Spinal cord (tissue), 10 donors: Measurements from ENCODE around the gene PRTG. TPM values are rescaled to one million over a fixed set of nuclear protein-coding genes. Genes with fewer than 3 reads are reported as not detected.

ENCODE experiments used
- DNase-seq, 6 donors: peaks; one replicate each; pipeline versions ENCODE4 v3.0.0 to v3.0.0-alpha.2; 2013 to 2015; ENCODE audit warnings: low spot score in 6 of 6, low read depth in 4 of 6
- H3K27ac ChIP-seq: one replicate; pipeline ENCODE4 v1.5.1; 2013; ENCODE audit warnings: low read depth, low read length, control low read depth
- H3K27me3 ChIP-seq: one replicate; pipeline ENCODE4 v1.6.1; 2013; ENCODE audit warnings: low read length; ENCODE audit not compliant: control insufficient read depth, insufficient read depth
- H3K36me3 ChIP-seq: one replicate; pipeline ENCODE4 v1.6.1; 2013; ENCODE audit warnings: low read length; ENCODE audit not compliant: control insufficient read depth, insufficient read depth
- H3K4me1 ChIP-seq: one replicate; pipeline ENCODE4 v1.6.1; 2013; ENCODE audit warnings: low read length; ENCODE audit not compliant: control insufficient read depth, insufficient read depth
- H3K4me3 ChIP-seq: one replicate; pipeline ENCODE4 v1.5.1; 2013; ENCODE audit warnings: low read depth, low read length, control low read depth
- H3K9me3 ChIP-seq: one replicate; pipeline ENCODE4 v1.6.1; 2013; ENCODE audit warnings: low read length; ENCODE audit not compliant: control insufficient read depth, insufficient read depth
- WGBS: methylation state at CpG from one replicate; pipeline ENCODE4 v1.1.5; 2013; ENCODE audit warnings: missing lambda C conversion rate; ENCODE audit not compliant: insufficient coverage; 5-methylcytosine and 5-hydroxymethylcytosine counted together
- polyA plus RNA-seq, 2 donors: library from polyadenylated mRNA; unstranded; fragments of 120-200 nt; gene quantifications; one replicate each; pipeline ENCODE4 v1.2.1, GENCODE V29; 2013; ENCODE audit not compliant: insufficient read length in 2 of 2
- small RNA-seq: library from RNA; depleted of rRNA; stranded (forward); fragments of <200 nt; gene quantifications from one replicate; pipeline ENCODE3, GENCODE V24; 2014; ENCODE audit warnings: low replicate concordance
- total RNA-seq, 2 donors: library from RNA; depleted of rRNA in 1 of 2; stranded (reverse); fragments of 120-200 nt in 1 of 2; fragments of >200 nt in 1 of 2; gene quantifications; one replicate each; pipeline versions ENCODE4 v1.2.3 to v1.2.4, GENCODE V29; 2013 to 2014
- donor health status: healthy.

PRTG gene
- total and polyA plus RNA-seq, 4 donors, result 3.0 to 11.9 (median 7.5) TPM

DNA sequence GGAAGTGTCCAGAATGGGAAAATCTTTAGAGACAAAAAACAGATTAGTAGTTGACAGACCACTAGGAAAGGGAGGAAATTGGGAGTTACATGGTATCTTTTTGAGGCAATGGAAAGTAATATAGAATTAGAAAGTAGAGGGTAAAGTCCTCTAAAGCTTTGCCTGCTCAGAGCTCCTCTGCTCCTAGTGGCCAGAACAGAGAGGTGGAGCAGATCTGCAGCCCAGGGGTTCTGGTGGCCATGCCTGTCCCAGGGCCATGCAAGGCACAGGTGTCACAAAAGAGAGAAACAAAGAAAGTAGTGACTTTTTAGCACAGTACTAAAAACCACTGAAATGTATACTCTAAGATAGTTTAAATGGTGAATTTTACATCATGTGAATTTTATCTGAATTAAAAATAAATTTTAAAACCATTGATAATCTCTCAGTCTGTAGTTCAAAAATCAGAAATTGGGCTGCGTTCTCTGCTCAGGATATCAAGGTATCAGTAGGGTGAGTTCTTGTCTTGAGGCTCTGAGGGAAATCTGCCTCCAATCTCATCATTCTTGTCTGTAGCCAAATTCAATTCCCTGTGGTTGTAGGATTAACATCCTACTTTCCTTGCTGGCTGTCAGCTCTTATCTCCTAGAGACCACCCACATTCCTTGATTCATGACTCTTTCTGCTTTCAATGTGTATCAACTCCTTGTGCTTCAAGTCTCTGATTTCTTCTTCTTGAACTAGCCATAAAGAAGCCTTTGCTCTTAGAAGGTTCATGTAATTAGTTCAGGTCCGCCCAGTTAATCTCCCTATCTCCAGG is 178.4 kb downstream of the PRTG start:
- no peak for DNase-seq
- Histone ChIP-seq H3K4me3 (no peak overlapping the region), H3K4me1 (no peaks in the 10 kb centered on the region), H3K9me3 (peaks cover 4% of the 10 kb centered on the region), H3K27me3 (no peaks in the 10 kb centered on the region), H3K27ac (no peak overlapping the region), H3K36me3 (no peaks in the 10 kb centered on the region)
- no CpG with 5 or more reads among the region's 2 CpGs for WGBS

DNA sequence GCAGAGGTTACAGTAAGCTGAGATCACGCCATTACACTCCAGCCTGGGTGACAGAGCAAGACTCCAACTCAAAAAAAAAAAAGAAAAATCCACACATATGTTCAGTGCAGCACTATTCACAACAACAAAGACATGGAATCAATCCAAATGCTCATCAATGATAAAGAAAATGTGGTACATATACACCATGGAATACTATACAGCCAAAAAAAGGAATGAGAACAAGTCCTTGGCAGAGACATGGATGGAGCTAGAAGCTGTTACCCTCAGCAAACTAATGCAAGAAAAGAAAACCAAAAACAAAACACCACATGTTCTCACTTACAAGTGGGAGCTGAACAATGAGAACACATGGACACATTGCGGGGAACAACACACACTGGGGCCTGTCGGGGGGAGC is 180.4 kb downstream of the PRTG start:
- no peak overlapping the region for H3K27ac ChIP-seq
- H3K4me1 ChIP-seq, result no peaks in the 10 kb centered on the region
- H3K9me3 ChIP-seq, result peaks cover 1% of the 10 kb centered on the region
- WGBS, result 100% methylated on average over 1 of the region's 3 CpGs
- no peaks in the 10 kb centered on the region for H3K36me3 ChIP-seq
- no peak for DNase-seq
- no peak overlapping the region for H3K4me3 ChIP-seq
- H3K27me3 ChIP-seq, result no peaks in the 10 kb centered on the region

Small RNA genes lying within 50 kb of the gene (small RNA-seq; reads per million reads assigned to genes)
- gene AC009997.1, result not detected

Other genes starting within 250 kb of the PRTG start
- gene DNAAF4, start 234.9 kb downstream of the PRTG start, total RNA-seq, result 1 to 10 TPM; 6.4 to 9.4 TPM
- gene DNAAF4, start 234.9 kb downstream of the PRTG start, polyA plus RNA-seq, result 1 to 10 TPM; 6.7 to 7.5 TPM
- 10 to 100 TPM; 29.3 to 33.6 TPM for gene PYGO1, start 154.8 kb downstream of the PRTG start, total RNA-seq
- 10 to 100 TPM; 16.5 to 28.6 TPM for gene PYGO1, start 154.8 kb downstream of the PRTG start, polyA plus RNA-seq